Activated T-helper 17 cell treated with anti-CD3 and anti-CD28 coated beads, Interleukin-2, amount 50 U/mL, for 72 hours (primary cell): ENCODE data around the gene NUDT16L1. TPM values are rescaled to one million over a fixed set of nuclear protein-coding genes. Genes with fewer than 3 reads are reported as not detected.
"Not testable (repeated sequence)": the region's sequence is repeated elsewhere in the genome, so short reads cannot be mapped to it uniquely, and the experiment has no call there.

ENCODE experiments used
- ATAC-seq: fragments of 150-1000 bp; cut with Tn5 transposase; replicated peaks from 2 replicates; pipeline ENCODE4 v1.10.0; 2021; ENCODE audit warnings: mild to moderate bottlenecking, moderate library complexity
- H3K27ac Mint-ChIP-seq: one replicate; pipeline ENCODE4 v1.8.0; 2022; ENCODE audit warnings: mixed read lengths
- H3K27me3 Mint-ChIP-seq: one replicate; pipeline ENCODE4 v1.8.0; 2022; ENCODE audit warnings: mixed read lengths
- H3K36me3 Mint-ChIP-seq: one replicate; pipeline ENCODE4 v1.8.0; 2022; ENCODE audit warnings: low read depth, mild to moderate bottlenecking, mixed read lengths
- H3K4me1 Mint-ChIP-seq: one replicate; pipeline ENCODE4 v1.8.0; 2022; ENCODE audit warnings: mixed read lengths
- H3K4me3 Mint-ChIP-seq: one replicate; pipeline ENCODE4 v1.8.0; 2022; ENCODE audit warnings: mild to moderate bottlenecking, mixed read lengths
- H3K9me3 Mint-ChIP-seq: one replicate; pipeline ENCODE4 v1.8.0; 2022; ENCODE audit warnings: mixed read lengths
- total RNA-seq, 2 donors: library from RNA; stranded (reverse); gene quantifications; one replicate each; pipeline ENCODE4 v1.2.3, GENCODE V29; 2022

The NUDT16L1 gene
- total RNA-seq = 10 to 100 TPM; 16.8 to 28.7 TPM

DNA sequence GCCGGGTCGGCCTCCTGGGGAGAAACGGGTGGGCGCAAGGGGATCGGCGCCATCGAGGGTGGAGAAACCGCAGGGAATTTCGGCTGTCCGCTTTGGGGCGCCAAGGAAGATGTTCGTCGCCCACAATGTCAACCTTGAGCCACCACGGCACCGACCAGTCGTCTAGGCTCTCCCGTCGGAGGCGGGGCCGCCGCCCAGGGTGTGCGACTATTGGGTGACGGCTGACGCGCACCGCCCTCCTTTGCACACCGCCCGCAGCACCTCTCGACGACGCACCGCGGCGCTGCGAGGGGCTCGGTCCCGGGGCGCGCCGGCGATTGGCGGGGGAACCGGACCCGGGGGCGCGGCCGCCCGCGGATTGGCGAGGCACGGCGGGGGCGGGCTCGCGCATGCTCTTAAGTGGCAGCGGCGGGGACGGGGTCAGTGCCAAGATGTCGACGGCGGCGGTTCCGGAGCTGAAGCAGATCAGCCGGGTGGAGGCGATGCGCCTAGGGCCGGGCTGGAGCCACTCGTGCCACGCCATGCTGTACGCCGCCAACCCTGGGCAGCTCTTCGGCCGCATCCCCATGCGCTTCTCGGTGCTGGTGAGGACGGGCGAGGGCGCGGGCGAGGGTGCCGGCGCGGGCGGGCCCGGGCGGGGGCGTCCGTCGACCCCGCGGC is at the start of gene NUDT16L1:
TSS of gene NUDT16L1 (plus strand) at position 267 of the 660 bp plus-strand sequence. CDS start at position 432, 165 bp downstream.
- peaks cover 16% of the 10 kb centered on the region for H3K36me3 Mint-ChIP-seq
- H3K27ac Mint-ChIP-seq = peak within 1 kb of the TSS; percentile 56
- no peaks in the 10 kb centered on the region for H3K9me3 Mint-ChIP-seq
- no peaks in the 10 kb centered on the region for H3K4me1 Mint-ChIP-seq
- no peaks in the 10 kb centered on the region for H3K27me3 Mint-ChIP-seq
- H3K4me3 Mint-ChIP-seq = peak within 1 kb of the TSS; percentile 69
- peak; percentile 98 for ATAC-seq

DNA sequence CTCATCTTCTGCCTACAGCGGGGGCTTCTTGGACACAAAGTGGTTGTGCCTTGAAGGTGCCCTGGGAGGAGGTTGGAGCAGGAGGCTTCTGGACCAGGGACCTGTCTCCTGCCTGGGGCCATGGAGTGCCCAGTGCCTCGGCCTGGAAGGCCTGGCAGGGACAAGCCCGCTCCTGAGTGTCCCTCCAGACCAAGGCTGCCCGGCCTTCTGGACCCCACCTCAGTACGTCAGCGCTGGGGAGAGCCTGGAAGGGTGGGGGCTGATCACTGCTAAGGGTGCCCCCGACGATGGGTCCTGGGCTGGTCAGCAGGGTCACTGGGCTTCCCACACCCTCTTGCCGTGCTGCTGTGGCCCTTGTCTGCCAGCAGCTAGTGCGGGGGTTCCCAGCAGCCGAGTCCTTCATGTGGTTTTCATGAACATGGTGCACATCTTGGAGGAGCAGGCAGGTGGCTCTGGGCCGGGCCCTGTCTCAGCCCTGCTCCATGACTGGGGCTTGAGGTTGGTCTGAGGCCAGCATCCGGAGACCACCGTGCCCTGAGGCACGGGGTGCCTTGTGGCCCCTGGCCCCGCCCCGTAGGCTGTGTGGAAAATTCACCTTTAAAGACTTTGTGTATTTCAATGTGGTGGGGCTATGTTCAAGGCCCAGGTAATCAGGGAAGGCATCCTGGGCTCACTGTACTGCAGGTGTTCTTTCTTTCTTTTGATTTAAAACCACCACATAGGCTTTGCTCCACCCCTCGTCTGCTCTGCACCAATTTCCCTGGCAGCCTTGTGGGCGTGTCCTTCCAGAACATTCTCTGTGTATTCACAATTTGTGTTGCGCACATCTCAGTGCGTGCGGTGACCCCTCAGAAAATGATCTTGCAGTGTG is 46.4 kb upstream of the NUDT16L1 start:
- no peak overlapping the region for H3K4me3 Mint-ChIP-seq
- peaks cover 25% of the 10 kb centered on the region for H3K36me3 Mint-ChIP-seq
- H3K27me3 Mint-ChIP-seq = no peaks in the 10 kb centered on the region
- peaks cover 14% of the 10 kb centered on the region for H3K4me1 Mint-ChIP-seq
- H3K27ac Mint-ChIP-seq = no peak overlapping the region
- no peaks in the 10 kb centered on the region for H3K9me3 Mint-ChIP-seq
- no peak for ATAC-seq

DNA sequence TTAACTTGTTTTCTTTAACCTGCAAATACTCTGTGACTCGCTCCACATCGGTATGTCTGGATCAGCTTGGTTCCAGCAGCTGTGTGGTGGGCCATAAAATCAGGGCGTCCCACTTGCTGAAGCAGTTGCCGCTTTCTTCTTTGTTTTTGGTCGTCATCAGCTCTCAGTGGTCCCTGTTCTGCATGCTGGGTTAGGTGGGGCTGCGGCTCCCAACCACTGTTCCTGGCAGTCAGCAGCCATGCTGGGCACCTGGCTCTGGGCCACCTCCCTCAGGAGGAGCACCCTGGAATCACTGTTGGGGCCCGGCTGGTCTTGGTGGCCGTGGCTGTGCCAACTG is 45.8 kb upstream of the NUDT16L1 start:
- no peak for ATAC-seq
- Mint-ChIP-seq H3K27me3 (no peaks in the 10 kb centered on the region), H3K4me3 (no peak overlapping the region), H3K27ac (no peak overlapping the region), H3K36me3 (peaks cover 30% of the 10 kb centered on the region), H3K9me3 (no peaks in the 10 kb centered on the region), H3K4me1 (peaks cover 14% of the 10 kb centered on the region)

DNA sequence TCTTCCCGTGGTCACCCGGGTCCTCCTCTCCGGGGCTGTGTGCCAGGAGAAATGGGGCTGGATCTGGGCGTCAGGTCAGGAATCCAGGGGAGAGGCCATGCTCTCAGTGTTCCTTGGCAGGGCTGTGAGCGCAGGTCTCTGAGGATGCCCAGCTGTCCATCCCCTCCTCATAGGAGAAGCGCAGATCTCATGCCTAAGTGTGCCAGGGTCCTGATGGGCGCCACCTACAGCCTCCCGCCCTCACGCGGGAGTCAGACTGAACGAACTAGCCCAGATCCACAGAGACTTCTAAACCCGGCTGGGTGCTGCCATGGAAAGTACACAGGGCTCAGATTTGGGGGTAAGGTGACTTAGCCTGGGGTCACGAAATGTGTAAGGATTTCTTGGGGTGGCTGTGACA is 44.4 kb upstream of the NUDT16L1 start:
- peak; percentile 21 for ATAC-seq

DNA sequence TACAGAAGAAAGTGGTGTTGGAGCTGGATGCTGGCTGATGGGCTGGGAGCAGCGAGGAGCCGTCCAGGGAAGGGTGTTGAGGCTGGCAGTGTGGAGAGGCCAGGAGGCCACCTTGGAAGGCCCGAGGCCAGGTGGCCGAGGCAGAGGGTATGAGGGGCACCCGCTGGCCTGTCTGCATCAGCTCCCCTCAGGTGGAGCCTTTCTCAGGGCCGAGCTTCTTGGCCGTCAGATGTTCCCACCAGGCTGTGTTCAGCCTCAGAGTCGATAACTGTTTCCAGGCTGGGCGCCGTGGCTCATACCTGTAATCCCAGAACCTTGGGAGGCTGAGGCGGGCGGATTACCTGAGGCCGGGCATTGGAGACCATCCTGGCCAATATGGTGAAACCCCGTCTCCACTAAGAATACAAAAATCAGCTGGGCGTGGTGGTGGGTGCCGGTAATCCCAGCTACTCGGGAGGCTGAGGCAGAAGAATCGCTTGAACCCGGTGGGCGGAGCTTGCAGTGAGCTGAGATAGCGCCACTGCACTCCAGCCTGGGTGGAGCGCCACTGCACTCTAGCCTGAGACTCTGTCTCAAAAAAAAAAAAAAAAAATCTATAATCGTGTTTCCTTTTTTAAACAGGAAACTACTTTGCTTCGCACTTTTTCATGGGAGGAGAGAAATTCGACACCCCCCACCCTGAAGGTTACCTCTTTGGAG is 43.5 kb upstream of the NUDT16L1 start:
- Mint-ChIP-seq H3K27me3 (no peaks in the 10 kb centered on the region), H3K4me3 (no peak overlapping the region), H3K4me1 (peaks cover 14% of the 10 kb centered on the region), H3K9me3 (no peaks in the 10 kb centered on the region), H3K27ac (no peak overlapping the region), H3K36me3 (peaks cover 41% of the 10 kb centered on the region)
- ATAC-seq = peak; percentile 17

More for the DNA sequence above, 44.4 kb upstream of the NUDT16L1 start:
- Mint-ChIP-seq H3K27ac (no peak overlapping the region), H3K27me3 (no peaks in the 10 kb centered on the region), H3K4me3 (no peak overlapping the region), H3K9me3 (no peaks in the 10 kb centered on the region), H3K36me3 (peaks cover 34% of the 10 kb centered on the region), H3K4me1 (peaks cover 14% of the 10 kb centered on the region)

DNA sequence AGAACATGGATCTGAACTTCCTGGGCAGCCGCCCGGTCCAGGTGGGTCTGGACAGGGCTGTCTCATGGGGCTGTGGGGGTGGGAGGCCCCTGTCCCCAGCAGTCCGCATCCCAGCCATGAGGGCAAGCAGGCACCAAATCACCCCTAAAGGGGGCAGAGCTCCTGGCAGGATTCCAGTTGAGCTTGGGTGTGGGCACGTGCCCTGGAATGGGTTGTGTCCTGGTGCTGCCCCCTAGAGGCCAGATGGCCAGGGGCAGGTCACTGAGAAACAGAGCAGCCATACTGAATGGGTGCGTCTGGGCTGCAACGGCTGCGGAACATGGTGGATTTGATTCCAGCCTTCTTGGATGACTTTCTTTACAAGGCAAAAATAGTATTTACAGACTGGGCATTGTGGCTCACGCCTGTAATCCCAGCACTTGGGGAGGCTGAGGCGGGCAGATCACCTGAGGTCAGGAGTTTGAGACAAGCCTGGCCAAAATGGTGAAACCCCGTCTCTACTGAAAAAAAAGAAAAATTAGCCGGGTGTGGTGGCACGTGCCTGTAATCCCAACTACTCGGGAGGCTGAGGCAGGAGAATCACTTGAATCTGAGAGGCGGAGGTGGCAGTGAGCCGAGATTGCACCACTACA is 42.8 kb upstream of the NUDT16L1 start:
- H3K27ac Mint-ChIP-seq, H3K4me3 Mint-ChIP-seq, H3K27me3 Mint-ChIP-seq, H3K9me3 Mint-ChIP-seq: not testable (repeated sequence)
- H3K36me3 Mint-ChIP-seq = peaks cover 44% of the 10 kb centered on the region
- peaks cover 14% of the 10 kb centered on the region for H3K4me1 Mint-ChIP-seq
- ATAC-seq = peak; percentile 84

DNA sequence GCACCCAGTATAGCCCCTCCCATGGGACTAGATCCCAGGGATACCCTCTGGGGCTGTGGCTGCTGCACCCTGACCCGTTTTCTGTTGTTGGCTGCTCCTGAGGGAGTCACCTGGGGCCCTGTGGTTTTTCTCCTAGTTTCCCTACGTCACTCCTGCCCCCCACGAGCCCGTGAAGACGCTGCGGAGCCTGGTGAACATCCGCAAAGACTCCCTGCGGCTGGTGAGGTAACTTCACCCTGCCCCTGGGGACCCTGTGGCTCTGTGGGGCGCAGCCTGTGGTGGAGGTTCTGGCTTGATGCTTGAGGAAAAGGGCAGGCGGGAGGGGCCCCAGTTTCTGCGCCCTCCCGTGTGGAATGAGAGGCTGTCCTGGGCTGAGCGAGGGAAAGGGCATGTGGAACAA is 41.5 kb upstream of the NUDT16L1 start:
- Mint-ChIP-seq H3K9me3 (no peaks in the 10 kb centered on the region), H3K27me3 (no peaks in the 10 kb centered on the region), H3K36me3 (peaks cover 52% of the 10 kb centered on the region), H3K4me1 (peaks cover 14% of the 10 kb centered on the region), H3K4me3 (no peak overlapping the region), H3K27ac (no peak overlapping the region)
- ATAC-seq = no peak

DNA sequence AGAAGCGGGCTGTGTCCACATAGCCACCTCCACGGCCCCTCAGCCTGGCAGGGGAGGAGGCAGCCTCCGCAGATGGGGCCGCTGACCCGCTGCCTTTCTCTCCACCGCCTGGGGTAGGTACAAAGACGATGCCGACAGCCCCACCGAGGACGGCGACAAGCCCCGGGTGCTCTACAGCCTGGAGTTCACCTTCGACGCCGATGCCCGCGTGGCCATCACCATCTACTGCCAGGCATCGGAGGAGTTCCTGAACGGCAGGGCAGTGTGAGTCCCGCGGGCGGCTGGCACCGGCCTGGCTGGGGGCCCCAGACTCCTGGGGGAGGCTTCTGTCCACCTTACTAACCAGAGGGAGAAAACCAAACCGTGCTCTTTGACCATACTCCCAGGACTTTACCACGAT is 40.8 kb upstream of the NUDT16L1 start:
- Mint-ChIP-seq H3K9me3 (no peaks in the 10 kb centered on the region), H3K27me3 (no peaks in the 10 kb centered on the region), H3K4me1 (peaks cover 14% of the 10 kb centered on the region), H3K27ac (no peak overlapping the region), H3K36me3 (peaks cover 52% of the 10 kb centered on the region), H3K4me3 (no peak overlapping the region)
- ATAC-seq = no peak

DNA sequence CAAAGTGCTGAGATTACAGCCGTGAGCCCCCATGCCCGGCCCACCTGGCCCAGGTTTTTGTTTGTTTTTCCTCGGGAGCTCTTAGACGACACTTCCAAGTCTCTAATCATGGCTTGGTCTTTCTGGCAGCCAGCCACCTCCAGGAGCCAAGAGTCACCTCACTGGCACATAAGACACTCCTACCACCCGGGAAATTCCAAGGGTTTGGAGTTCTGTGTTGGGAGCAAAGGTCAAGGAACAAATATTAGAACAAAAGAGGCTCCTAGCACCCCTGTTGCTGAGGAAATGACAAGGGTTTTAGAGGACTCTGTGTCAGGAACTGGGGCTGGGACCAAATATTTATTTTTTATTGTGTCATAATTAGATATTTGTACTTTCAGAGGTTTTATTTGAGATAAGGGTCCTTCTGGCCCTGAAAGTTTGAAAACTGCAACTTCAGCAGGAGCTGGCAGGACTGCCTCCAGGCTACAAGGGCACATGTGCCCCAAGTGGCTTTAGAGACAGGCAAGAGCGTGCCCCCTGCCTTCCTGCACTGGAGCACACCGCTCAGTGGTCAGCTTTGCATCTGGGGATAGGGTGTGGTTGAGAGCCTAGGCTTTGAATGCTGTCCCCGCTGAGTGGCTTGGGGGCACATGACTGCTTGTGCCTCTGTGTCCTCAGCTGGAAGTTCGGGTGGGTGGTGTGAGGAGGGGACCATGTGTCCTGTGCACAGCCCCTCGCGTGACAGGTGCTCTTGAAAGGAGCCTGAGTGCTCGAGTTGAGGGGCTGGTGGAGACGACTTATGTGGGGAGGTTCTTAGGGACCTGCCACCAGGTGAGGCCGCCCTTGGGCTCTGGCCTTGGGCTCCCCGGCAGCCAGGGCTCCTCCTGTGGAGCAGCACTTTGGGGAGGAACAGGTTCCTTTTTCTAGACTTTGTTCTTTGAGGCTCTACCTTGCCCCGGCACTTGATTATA is 39.1 kb upstream of the NUDT16L1 start:
- H3K27me3 Mint-ChIP-seq = no peaks in the 10 kb centered on the region
- H3K4me3 Mint-ChIP-seq = no peak overlapping the region
- H3K4me1 Mint-ChIP-seq = peaks cover 8% of the 10 kb centered on the region
- ATAC-seq = no peak
- H3K27ac Mint-ChIP-seq = no peak overlapping the region
- no peaks in the 10 kb centered on the region for H3K9me3 Mint-ChIP-seq
- peaks cover 52% of the 10 kb centered on the region for H3K36me3 Mint-ChIP-seq

DNA sequence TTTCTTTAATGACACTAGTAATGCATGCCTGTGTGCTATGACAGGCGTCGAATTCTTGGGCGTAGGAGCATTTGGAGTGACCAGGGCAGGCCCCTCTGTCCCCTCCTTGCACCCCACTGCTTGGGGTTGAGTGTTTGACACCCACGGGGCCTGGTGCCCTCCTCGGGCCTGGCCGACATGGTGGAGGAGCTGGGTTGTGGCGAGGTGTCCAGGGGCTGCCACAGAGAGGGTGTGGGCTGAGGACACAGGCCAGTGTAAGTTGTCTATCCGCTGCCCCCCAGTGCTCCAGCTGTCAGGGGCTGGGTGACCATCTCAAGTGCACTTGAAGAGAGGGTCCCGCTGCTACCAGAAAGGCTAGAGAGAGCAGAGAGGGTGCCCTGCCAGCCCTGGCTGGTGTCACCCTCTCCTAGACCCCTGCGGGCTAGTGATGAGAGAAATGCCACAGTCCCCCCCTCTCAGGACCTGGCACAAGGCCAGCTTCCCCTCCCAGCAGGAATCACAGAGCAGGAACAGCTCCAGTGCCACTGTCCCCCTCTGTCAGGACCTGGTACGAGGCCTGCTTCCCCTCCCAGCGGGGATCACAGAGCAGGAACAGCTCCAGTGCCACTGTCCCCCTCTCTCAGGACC is 38.3 kb upstream of the NUDT16L1 start:
- no peaks in the 10 kb centered on the region for H3K27me3 Mint-ChIP-seq
- H3K4me1 Mint-ChIP-seq = peaks cover 5% of the 10 kb centered on the region
- ATAC-seq = no peak
- no peak overlapping the region for H3K4me3 Mint-ChIP-seq
- H3K9me3 Mint-ChIP-seq = no peaks in the 10 kb centered on the region
- peaks cover 52% of the 10 kb centered on the region for H3K36me3 Mint-ChIP-seq
- H3K27ac Mint-ChIP-seq = no peak overlapping the region

DNA sequence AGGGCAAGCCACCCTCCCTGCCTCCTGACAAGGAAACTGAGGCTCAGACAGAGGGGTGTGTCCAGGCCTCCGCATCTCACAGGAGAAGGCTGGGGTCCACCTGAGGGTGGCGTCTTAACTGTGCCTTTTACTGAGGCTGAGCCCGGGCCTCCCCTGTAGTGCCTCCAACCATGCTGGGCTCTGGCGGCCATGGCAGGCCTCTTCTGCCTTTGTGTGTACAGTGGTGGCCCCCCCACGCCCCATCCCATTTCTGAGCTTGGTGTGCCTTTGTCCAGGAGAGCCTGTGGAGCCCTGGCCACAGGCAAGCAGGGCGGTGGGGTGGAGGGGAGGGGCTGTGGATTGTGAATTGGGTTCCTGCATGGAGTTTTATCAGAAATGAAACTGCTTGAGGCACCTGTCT is 37.6 kb upstream of the NUDT16L1 start:
- H3K27me3 Mint-ChIP-seq = no peaks in the 10 kb centered on the region
- H3K27ac Mint-ChIP-seq = no peak overlapping the region
- H3K4me3 Mint-ChIP-seq = no peak overlapping the region
- no peak for ATAC-seq
- no peaks in the 10 kb centered on the region for H3K4me1 Mint-ChIP-seq
- H3K36me3 Mint-ChIP-seq = peaks cover 46% of the 10 kb centered on the region
- H3K9me3 Mint-ChIP-seq = no peaks in the 10 kb centered on the region

DNA sequence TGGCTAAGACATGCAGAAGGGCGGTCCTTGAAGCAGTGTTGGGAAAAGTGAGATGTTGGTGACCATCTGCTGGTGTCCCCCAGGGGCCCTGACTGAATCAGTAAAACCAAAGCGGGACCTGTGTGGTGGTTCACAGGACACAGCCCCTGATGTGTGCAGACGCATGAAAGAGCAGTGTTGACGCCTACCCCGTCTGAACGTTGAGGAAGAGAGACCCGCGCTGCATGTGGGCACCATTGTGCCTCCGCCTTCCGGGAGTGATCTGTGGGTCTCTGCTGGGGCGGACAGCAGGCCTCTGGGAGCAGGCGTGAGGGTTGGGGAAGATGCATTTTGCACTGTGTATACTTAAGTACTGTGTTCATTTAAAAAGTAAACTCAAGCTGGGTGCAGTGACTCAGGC is 37.1 kb upstream of the NUDT16L1 start:
- H3K27me3 Mint-ChIP-seq = no peaks in the 10 kb centered on the region
- H3K9me3 Mint-ChIP-seq = no peaks in the 10 kb centered on the region
- peaks cover 42% of the 10 kb centered on the region for H3K36me3 Mint-ChIP-seq

More for the DNA sequence above, 37.1 kb upstream of the NUDT16L1 start:
- Mint-ChIP-seq H3K4me1 (no peaks in the 10 kb centered on the region), H3K27ac (no peak overlapping the region), H3K4me3 (no peak overlapping the region)
- no peak for ATAC-seq
